Glutamatergic neuron (in vitro differentiated cells): ENCODE data around the gene CD164. TPM values are rescaled to one million over a fixed set of nuclear protein-coding genes. Genes with fewer than 3 reads are reported as not detected.

Source experiments
- DNase-seq: peaks from one replicate; pipeline ENCODE4 v3.0.0; 2022
- H3K27ac Mint-ChIP-seq: one replicate; pipeline ENCODE4 v1.8.0; 2020; ENCODE audit warnings: mild to moderate bottlenecking, mixed read lengths, inconsistent platforms; ENCODE audit not compliant: unreplicated experiment
- H3K27me3 Mint-ChIP-seq: one replicate; pipeline ENCODE4 v1.8.0; 2020; ENCODE audit warnings: mild to moderate bottlenecking, moderate library complexity, mixed read lengths, inconsistent platforms; ENCODE audit not compliant: unreplicated experiment
- H3K36me3 Mint-ChIP-seq: one replicate; pipeline ENCODE4 v1.8.0; 2020; ENCODE audit warnings: mild to moderate bottlenecking, mixed read lengths, inconsistent platforms; ENCODE audit not compliant: unreplicated experiment
- H3K4me1 Mint-ChIP-seq: one replicate; pipeline ENCODE4 v1.8.0; 2020; ENCODE audit warnings: mild to moderate bottlenecking, low read depth, mixed read lengths, inconsistent platforms; ENCODE audit not compliant: unreplicated experiment
- H3K4me3 Mint-ChIP-seq: one replicate; pipeline ENCODE4 v1.8.0; 2020; ENCODE audit warnings: mild to moderate bottlenecking, mixed read lengths, inconsistent platforms; ENCODE audit not compliant: unreplicated experiment
- H3K9me3 Mint-ChIP-seq: one replicate; pipeline ENCODE4 v1.8.0; 2020; ENCODE audit warnings: mild to moderate bottlenecking, moderate library complexity, mixed read lengths, inconsistent platforms; ENCODE audit not compliant: unreplicated experiment
- total RNA-seq: library from RNA; stranded (reverse); fragmentation: NEBNext Ultra II Directional; extraction: Animal tissue kit (Norgen Biotek cat#: 25700); gene quantifications from one replicate; pipeline ENCODE4 v1.2.1, GENCODE V29; 2021; ENCODE audit not compliant: unreplicated experiment
- TF ChIP-seq, protein P1 (sequence below): fragments of 200-600 bp; sonication (generic); IDR thresholded peaks from one replicate; pipeline ENCODE4 v1.5.0; 2021; ENCODE audit not compliant: partially characterized antibody, unreplicated experiment

Gene CD164
- total RNA-seq, 1 donor from 2014 or later = 45.5 TPM

DNA sequence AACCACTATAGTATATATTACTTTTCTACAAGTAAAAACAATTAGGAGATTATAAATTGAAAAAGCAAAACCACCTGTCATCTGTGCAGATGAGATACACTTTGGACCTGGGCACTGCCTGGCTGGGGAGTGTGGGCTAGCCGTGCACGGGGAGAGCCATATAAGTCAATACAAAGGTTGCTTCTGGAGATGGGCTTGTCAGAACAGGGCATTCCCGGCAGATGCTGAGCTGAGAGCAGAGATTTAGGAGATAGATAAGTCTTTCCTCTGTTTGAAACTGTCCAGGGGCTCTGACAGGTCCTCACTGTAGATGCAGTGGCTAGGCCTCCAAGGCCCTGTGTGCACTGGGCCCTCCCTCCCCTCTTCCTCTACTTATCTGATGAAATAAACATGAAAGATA, 34.5 kb downstream of the CD164 start:
- Mint-ChIP-seq H3K36me3 (no peaks in the 10 kb centered on the region), H3K4me3 (no peak overlapping the region), H3K4me1 (no peaks in the 10 kb centered on the region), H3K27ac (no peak overlapping the region), H3K9me3 (no peaks in the 10 kb centered on the region), H3K27me3 (no peaks in the 10 kb centered on the region)
- TF ChIP-seq, protein P1, sequence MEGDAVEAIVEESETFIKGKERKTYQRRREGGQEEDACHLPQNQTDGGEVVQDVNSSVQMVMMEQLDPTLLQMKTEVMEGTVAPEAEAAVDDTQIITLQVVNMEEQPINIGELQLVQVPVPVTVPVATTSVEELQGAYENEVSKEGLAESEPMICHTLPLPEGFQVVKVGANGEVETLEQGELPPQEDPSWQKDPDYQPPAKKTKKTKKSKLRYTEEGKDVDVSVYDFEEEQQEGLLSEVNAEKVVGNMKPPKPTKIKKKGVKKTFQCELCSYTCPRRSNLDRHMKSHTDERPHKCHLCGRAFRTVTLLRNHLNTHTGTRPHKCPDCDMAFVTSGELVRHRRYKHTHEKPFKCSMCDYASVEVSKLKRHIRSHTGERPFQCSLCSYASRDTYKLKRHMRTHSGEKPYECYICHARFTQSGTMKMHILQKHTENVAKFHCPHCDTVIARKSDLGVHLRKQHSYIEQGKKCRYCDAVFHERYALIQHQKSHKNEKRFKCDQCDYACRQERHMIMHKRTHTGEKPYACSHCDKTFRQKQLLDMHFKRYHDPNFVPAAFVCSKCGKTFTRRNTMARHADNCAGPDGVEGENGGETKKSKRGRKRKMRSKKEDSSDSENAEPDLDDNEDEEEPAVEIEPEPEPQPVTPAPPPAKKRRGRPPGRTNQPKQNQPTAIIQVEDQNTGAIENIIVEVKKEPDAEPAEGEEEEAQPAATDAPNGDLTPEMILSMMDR = no peak
- DNase-seq = no peak

DNA sequence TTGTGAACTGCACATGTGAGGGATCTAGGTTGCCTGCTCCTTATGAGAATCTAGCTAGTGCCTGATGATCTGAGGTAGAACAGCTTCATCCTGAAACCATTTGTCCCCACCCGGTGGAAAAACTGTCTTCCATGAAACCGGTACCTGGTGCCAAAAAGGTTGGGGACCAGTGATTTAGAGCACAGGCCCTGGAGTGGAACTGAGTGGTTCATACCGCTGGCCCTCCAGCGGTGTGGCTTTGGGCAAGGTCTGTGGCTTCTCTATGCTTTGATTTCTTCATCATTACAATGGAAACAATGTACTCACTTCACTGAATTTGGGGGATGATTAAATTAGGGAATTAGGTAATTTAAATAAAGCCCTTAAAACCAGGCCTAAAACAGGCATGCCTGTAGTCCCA, 36.3 kb downstream of the CD164 start:
- TF ChIP-seq, protein P1 = no peak
- H3K27ac Mint-ChIP-seq = no peak overlapping the region

DNA sequence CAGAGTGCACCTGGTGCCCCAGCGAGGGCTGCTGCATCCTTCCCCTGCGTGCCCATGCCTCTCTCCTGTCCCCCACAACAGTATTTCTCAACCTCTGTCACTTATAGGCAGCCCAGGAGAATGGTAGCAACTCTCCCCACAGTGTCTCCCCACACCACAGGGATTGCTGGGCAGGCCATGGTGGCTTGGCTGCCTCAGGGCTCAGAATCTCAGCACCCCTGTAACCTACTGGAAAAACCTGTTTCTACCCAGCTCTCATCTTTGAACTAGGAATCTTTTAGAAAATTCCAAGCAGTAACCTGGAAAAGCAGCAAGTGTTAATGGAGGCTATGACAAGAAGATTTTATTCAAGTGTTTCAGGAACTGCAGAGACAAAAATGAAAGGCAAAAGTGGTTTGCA, 38.0 kb downstream of the CD164 start:
- Mint-ChIP-seq H3K4me3 (no peak overlapping the region), H3K27ac (no peak overlapping the region), H3K27me3 (peaks cover 2% of the 10 kb centered on the region), H3K36me3 (no peaks in the 10 kb centered on the region), H3K9me3 (no peaks in the 10 kb centered on the region), H3K4me1 (no peaks in the 10 kb centered on the region)
- no peak for DNase-seq
- TF ChIP-seq, protein P1 = no peak

More for the DNA sequence above, 36.3 kb downstream of the CD164 start:
- H3K27me3 Mint-ChIP-seq = no peaks in the 10 kb centered on the region
- no peaks in the 10 kb centered on the region for H3K4me1 Mint-ChIP-seq
- no peak for DNase-seq
- no peaks in the 10 kb centered on the region for H3K36me3 Mint-ChIP-seq
- H3K9me3 Mint-ChIP-seq = no peaks in the 10 kb centered on the region
- no peak overlapping the region for H3K4me3 Mint-ChIP-seq

DNA sequence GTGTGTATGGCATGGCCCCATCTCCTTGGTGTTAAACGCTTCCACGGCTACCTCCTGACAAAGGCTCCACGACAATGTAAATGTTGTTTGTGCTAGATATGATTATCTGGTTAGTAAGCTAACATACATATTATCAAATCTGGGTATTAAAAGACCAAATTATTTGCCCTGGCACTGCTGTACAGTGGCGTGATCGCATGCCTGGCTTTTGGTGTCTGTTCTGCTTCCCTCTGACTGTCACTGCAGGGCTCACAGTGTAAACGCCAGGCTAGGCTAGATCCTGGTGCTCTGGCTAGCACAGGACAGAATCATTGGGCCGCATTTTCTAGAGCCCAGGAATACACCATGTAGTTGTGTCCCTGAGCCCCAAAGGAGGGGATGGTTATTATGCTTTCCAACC, 38.7 kb downstream of the CD164 start:
- H3K27me3 Mint-ChIP-seq = peaks cover 2% of the 10 kb centered on the region
- H3K27ac Mint-ChIP-seq = no peak overlapping the region
- no peaks in the 10 kb centered on the region for H3K4me1 Mint-ChIP-seq
- no peaks in the 10 kb centered on the region for H3K9me3 Mint-ChIP-seq
- TF ChIP-seq, protein P1 = no peak
- DNase-seq = no peak
- no peak overlapping the region for H3K4me3 Mint-ChIP-seq
- no peaks in the 10 kb centered on the region for H3K36me3 Mint-ChIP-seq

DNA sequence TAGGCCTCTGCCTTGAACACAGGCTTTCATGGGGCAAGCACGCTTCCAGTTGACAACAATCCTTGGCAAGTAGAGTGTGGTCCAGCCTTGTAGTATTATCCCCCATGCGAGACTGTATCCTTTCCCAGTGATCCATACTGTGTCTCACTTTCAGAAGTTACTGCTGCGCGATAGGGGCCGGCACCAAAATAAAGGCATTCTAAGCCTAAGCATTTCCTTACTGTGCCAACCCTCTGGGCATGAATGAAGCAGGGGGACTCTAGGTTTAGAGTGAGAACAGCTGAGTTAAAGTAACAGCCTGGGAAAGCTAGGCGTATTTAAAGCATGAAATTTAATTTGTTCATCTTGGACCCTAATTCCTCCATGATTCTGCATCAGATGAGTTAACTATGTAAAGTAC, 39.4 kb downstream of the CD164 start:
- no peaks in the 10 kb centered on the region for H3K9me3 Mint-ChIP-seq
- no peak overlapping the region for H3K27ac Mint-ChIP-seq
- no peak overlapping the region for H3K4me3 Mint-ChIP-seq
- TF ChIP-seq, protein P1 = no peak
- H3K36me3 Mint-ChIP-seq = no peaks in the 10 kb centered on the region
- peaks cover 2% of the 10 kb centered on the region for H3K27me3 Mint-ChIP-seq
- DNase-seq = no peak
- H3K4me1 Mint-ChIP-seq = no peaks in the 10 kb centered on the region
